SH-SY5Y (cell line): ENCODE measurements around the gene LRP1.

Experiments
- GATA2 ChIP-seq: IDR thresholded peaks from 2 replicates; pipeline ENCODE4 v1.6.1; 2011; ENCODE audit warnings: mild to moderate bottlenecking, low read depth, low read length
- GATA3 ChIP-seq: IDR thresholded peaks from 2 replicates; pipeline ENCODE4 v1.6.1; 2011; ENCODE audit warnings: low read depth, mild to moderate bottlenecking, low read length, moderate library complexity

DNA sequence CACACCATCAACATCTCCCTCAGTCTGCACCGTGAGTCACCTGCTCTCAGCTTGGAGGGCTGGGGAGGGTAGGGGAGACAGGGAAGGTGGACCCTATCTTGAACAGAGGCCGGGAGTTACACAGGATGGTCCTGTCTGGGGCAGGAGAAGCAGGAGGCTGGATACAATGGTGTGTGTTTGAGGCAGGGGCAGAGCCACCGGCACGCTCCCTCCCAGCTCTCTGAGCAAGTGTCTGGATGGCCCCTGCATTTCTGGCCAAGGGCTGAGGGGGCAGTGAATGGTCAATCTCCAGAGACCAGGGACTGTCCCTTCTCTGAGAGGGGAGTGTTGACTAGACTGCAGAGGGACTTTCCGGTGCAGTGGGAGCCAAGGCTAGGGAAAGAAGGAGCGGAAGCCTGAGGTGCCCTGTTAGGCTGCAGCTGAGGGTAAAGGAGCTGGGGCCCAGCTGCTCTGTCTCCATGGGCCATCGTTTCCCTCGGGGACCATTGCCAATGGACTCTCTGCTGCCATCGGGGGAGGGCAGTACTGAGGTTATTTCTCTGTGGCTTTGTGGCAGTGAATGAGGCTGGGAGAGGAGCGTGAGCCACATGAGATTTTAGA is 17.3 kb downstream of the LRP1 start:
- TF ChIP-seq GATA2 (no peak), GATA3 (no peak)
